ENCODE results near the gene TKT.

DNA sequence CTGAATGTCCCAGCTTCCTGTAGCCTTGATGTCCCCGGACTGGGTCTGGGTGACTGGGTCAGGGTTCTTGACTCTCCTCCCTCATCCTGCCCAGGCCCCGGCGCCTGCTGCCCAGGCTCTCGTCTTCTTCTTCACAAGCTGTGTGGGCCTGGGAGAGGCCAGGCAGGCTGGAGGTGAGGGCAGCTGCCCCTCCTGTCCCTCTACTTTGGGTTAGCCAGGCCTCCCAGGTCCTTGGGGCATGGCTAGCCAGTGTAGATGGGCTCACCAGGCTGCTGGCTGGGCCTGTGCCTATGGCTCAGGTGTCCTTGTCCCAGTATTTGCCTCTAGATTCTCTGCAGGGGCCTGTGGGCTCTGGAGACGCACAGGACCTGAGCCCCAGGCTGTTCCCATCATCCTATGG lies 31.8 kb downstream of the TKT start:
- TF ChIP-seq, protein P1, sequence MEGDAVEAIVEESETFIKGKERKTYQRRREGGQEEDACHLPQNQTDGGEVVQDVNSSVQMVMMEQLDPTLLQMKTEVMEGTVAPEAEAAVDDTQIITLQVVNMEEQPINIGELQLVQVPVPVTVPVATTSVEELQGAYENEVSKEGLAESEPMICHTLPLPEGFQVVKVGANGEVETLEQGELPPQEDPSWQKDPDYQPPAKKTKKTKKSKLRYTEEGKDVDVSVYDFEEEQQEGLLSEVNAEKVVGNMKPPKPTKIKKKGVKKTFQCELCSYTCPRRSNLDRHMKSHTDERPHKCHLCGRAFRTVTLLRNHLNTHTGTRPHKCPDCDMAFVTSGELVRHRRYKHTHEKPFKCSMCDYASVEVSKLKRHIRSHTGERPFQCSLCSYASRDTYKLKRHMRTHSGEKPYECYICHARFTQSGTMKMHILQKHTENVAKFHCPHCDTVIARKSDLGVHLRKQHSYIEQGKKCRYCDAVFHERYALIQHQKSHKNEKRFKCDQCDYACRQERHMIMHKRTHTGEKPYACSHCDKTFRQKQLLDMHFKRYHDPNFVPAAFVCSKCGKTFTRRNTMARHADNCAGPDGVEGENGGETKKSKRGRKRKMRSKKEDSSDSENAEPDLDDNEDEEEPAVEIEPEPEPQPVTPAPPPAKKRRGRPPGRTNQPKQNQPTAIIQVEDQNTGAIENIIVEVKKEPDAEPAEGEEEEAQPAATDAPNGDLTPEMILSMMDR (IDR thresholded peaks at IDR 0.05) = no peak
- no peak for TF ChIP-seq POLR2A (IDR thresholded peaks at IDR 0.05)

All from right lobe of liver (tissue), 4 donors.